Parathyroid adenoma (tissue), 2 donors: ENCODE measurements around the gene SND1.

Experiments used
- H2AFZ ChIP-seq: fragments of 300-600 bp; sonication (generic); one replicate; pipeline ENCODE4 v1.7.0; 2017; ENCODE audit warnings: antibody characterized with exemption, mild to moderate bottlenecking
- H3K27ac ChIP-seq: fragments of 300-600 bp; sonication (generic); one replicate; pipeline ENCODE4 v1.7.0; 2017
- H3K27me3 ChIP-seq: fragments of 300-600 bp; sonication (generic); one replicate; pipeline ENCODE4 v1.7.0; 2017; ENCODE audit warnings: low read length; ENCODE audit not compliant: control insufficient read depth, insufficient read depth
- H3K36me3 ChIP-seq: fragments of 300-600 bp; sonication (generic); one replicate; pipeline ENCODE4 v1.7.0; 2017; ENCODE audit warnings: low read length; ENCODE audit not compliant: control insufficient read depth, insufficient read depth
- H3K4me1 ChIP-seq: fragments of 300-600 bp; sonication (generic); one replicate; pipeline ENCODE4 v1.7.0; 2017; ENCODE audit warnings: control low read depth
- H3K4me2 ChIP-seq: fragments of 300-600 bp; sonication (generic); one replicate; pipeline ENCODE4 v1.7.0; 2017; ENCODE audit warnings: low read length
- H3K4me3 ChIP-seq: fragments of 300-600 bp; sonication (generic); one replicate; pipeline ENCODE4 v1.7.0; 2017; ENCODE audit warnings: low read depth, low read length
- H3K79me2 ChIP-seq: fragments of 300-600 bp; sonication (generic); one replicate; pipeline ENCODE4 v1.7.0; 2017; ENCODE audit warnings: control low read depth
- H3K9ac ChIP-seq: fragments of 300-600 bp; sonication (generic); one replicate; pipeline ENCODE4 v1.7.0; 2017; ENCODE audit warnings: mild to moderate bottlenecking
- H3K9me3 ChIP-seq: fragments of 300-600 bp; sonication (generic); one replicate; pipeline ENCODE4 v1.7.0; 2017; ENCODE audit warnings: low read length; ENCODE audit not compliant: control insufficient read depth
- CTCF ChIP-seq: fragments of 300-600 bp; sonication (generic); IDR thresholded peaks from one replicate; pipeline ENCODE4 v1.7.0; 2017; ENCODE audit warnings: antibody characterized with exemption, mild to moderate bottlenecking
- donor health status: primary hyperparathyroidism.

SND1 gene

GRCh38 chr7:127884066-127884559 is 232.1 kb downstream of the SND1 start:
- H3K4me2 ChIP-seq: no peak overlapping the region
- no peak overlapping the region for H3K9ac ChIP-seq
- peaks cover 25% of the 10 kb centered on the region for H3K4me1 ChIP-seq
- H3K27ac ChIP-seq: no peak overlapping the region
- H3K27me3 ChIP-seq: no peaks in the 10 kb centered on the region
- H2AFZ ChIP-seq: no peak overlapping the region
- TF ChIP-seq CTCF: no peak
- H3K9me3 ChIP-seq: no peaks in the 10 kb centered on the region
- no peaks in the 10 kb centered on the region for H3K79me2 ChIP-seq
- no peaks in the 10 kb centered on the region for H3K36me3 ChIP-seq
- no peak overlapping the region for H3K4me3 ChIP-seq

GRCh38 chr7:127885222-127885772 is 233.3 kb downstream of the SND1 start:
- Histone ChIP-seq H3K4me3 (no peak overlapping the region), H3K36me3 (no peaks in the 10 kb centered on the region), H3K4me1 (peaks cover 25% of the 10 kb centered on the region), H3K27ac (no peak overlapping the region), H3K9me3 (no peaks in the 10 kb centered on the region), H2AFZ (no peak overlapping the region), H3K4me2 (no peak overlapping the region), H3K79me2 (no peaks in the 10 kb centered on the region), H3K9ac (no peak overlapping the region), H3K27me3 (no peaks in the 10 kb centered on the region)
- TF ChIP-seq CTCF: no peak

- no peak overlapping the region for H3K4me2 ChIP-seq
- peak overlapping the region; percentile 11 for H3K27ac ChIP-seq
- no peak overlapping the region for H3K4me3 ChIP-seq
- H3K27me3 ChIP-seq: no peaks in the 10 kb centered on the region
- no peak overlapping the region for H2AFZ ChIP-seq
- no peaks in the 10 kb centered on the region for H3K79me2 ChIP-seq
- H3K9ac ChIP-seq: no peak overlapping the region
- H3K4me1 ChIP-seq: peaks cover 26% of the 10 kb centered on the region
- no peak for TF ChIP-seq CTCF
- no peaks in the 10 kb centered on the region for H3K9me3 ChIP-seq
- no peaks in the 10 kb centered on the region for H3K36me3 ChIP-seq
Measured at GRCh38 chr7:127885843-127886242, 233.8 kb downstream of the SND1 start.

GRCh38 chr7:127886248-127886647 is 234.3 kb downstream of the SND1 start:
- TF ChIP-seq CTCF: no peak
- Histone ChIP-seq H3K36me3 (no peaks in the 10 kb centered on the region), H3K4me3 (no peak overlapping the region), H2AFZ (no peak overlapping the region), H3K9ac (no peak overlapping the region), H3K9me3 (no peaks in the 10 kb centered on the region), H3K4me2 (no peak overlapping the region), H3K79me2 (no peaks in the 10 kb centered on the region), H3K4me1 (peaks cover 29% of the 10 kb centered on the region), H3K27me3 (no peaks in the 10 kb centered on the region), H3K27ac (peak overlapping the region; percentile 11)

- TF ChIP-seq CTCF: no peak
- no peak overlapping the region for H3K4me3 ChIP-seq
- H3K9me3 ChIP-seq: no peaks in the 10 kb centered on the region
- no peak overlapping the region for H3K27ac ChIP-seq
- H3K36me3 ChIP-seq: no peaks in the 10 kb centered on the region
- H3K4me1 ChIP-seq: peaks cover 29% of the 10 kb centered on the region
- no peak overlapping the region for H3K4me2 ChIP-seq
- no peak overlapping the region for H3K9ac ChIP-seq
- no peaks in the 10 kb centered on the region for H3K27me3 ChIP-seq
- peaks cover under 1% of the 10 kb centered on the region for H3K79me2 ChIP-seq
- H2AFZ ChIP-seq: no peak overlapping the region
Measured at GRCh38 chr7:127887096-127887495, 235.1 kb downstream of the SND1 start.
